Ishikawa (cell line): ENCODE data around the gene ZGRF1.

ENCODE experiments used
- CEBPB ChIP-seq: IDR thresholded peaks from 2 replicates; pipeline ENCODE4 v1.6.1; 2012
- CREB1 ChIP-seq: IDR thresholded peaks from 2 replicates; pipeline ENCODE4 v1.6.1; 2012; ENCODE audit warnings: low read depth
- EP300 ChIP-seq: IDR thresholded peaks from 2 replicates; pipeline ENCODE4 v1.6.1; 2012; ENCODE audit warnings: borderline replicate concordance
- FOXM1 ChIP-seq: IDR thresholded peaks from 2 replicates; pipeline ENCODE4 v1.6.1; 2012; ENCODE audit warnings: low read depth, borderline replicate concordance
- MAX ChIP-seq: IDR thresholded peaks from 2 replicates; pipeline ENCODE4 v1.6.1; 2012
- RAD21 ChIP-seq: IDR thresholded peaks from 2 replicates; pipeline ENCODE4 v1.6.1; 2012; ENCODE audit warnings: low read depth
- REST ChIP-seq: IDR thresholded peaks from 2 replicates; pipeline ENCODE4 v1.6.1; 2012; ENCODE audit warnings: low read depth, mild to moderate bottlenecking
- TAF1 ChIP-seq: IDR thresholded peaks from 2 replicates; pipeline ENCODE4 v1.6.1; 2012; ENCODE audit warnings: low read depth, mild to moderate bottlenecking
- TCF12 ChIP-seq: IDR thresholded peaks from 2 replicates; pipeline ENCODE4 v1.6.1; 2012; ENCODE audit warnings: low read depth
- TEAD4 ChIP-seq: IDR thresholded peaks from 2 replicates; pipeline ENCODE4 v1.6.1; 2012
- USF1 ChIP-seq: IDR thresholded peaks from 2 replicates; pipeline ENCODE4 v1.6.1; 2012
- YY1 ChIP-seq: IDR thresholded peaks from 2 replicates; pipeline ENCODE4 v1.6.1; 2012; ENCODE audit warnings: low read depth
- ZBTB7A ChIP-seq: IDR thresholded peaks from 2 replicates; pipeline ENCODE4 v1.6.1; 2012; ENCODE audit warnings: low read depth

GRCh38 chr4:112552668-112553067, 84.0 kb downstream of the ZGRF1 start:
- TF ChIP-seq FOXM1, result no peak
- no peak for TF ChIP-seq YY1
- no peak for TF ChIP-seq MAX
- no peak for TF ChIP-seq EP300
- TF ChIP-seq TCF12, result no peak
- TF ChIP-seq RAD21, result no peak
- no peak for TF ChIP-seq REST
- no peak for TF ChIP-seq TAF1
- TF ChIP-seq USF1, result no peak
- TF ChIP-seq CEBPB, result no peak
- no peak for TF ChIP-seq TEAD4
- no peak for TF ChIP-seq CREB1
- TF ChIP-seq ZBTB7A, result no peak
